Urinary bladder (tissue), 4 donors: ENCODE results near the gene ARHGAP42. TPM values are rescaled to one million over a fixed set of nuclear protein-coding genes. Genes with fewer than 3 reads are reported as not detected.

Experiments
- DNase-seq: peaks from one replicate; pipeline ENCODE4 v3.0.0-alpha.2; 2015; ENCODE audit errors: extremely low spot score
- H3K27ac ChIP-seq: one replicate; pipeline ENCODE4 v1.5.1; 2013; ENCODE audit warnings: low read depth, mild to moderate bottlenecking, moderate library complexity
- H3K36me3 ChIP-seq: one replicate; pipeline ENCODE4 v1.6.1; 2013; ENCODE audit warnings: mild to moderate bottlenecking, moderate library complexity; ENCODE audit not compliant: insufficient read depth
- H3K4me1 ChIP-seq: one replicate; pipeline ENCODE4 v1.6.1; 2013; ENCODE audit warnings: mild to moderate bottlenecking, moderate library complexity; ENCODE audit not compliant: insufficient read depth
- H3K4me3 ChIP-seq: one replicate; pipeline ENCODE4 v1.5.1; 2013; ENCODE audit warnings: low read depth, low read length
- WGBS: extraction: QIAGEN DNeasy Blood & Tissue Kit; methylation state at CpG from one replicate; pipeline ENCODE4 v1.1.7; 2013; 5-methylcytosine and 5-hydroxymethylcytosine counted together
- polyA plus RNA-seq: library from polyadenylated mRNA; stranded (reverse); fragments of 200-250 nt; gene quantifications from one replicate; pipeline ENCODE4 v1.2.3, GENCODE V29; 2013
- total RNA-seq: library from RNA; depleted of rRNA; stranded (reverse); fragments of >200 nt; gene quantifications from one replicate; pipeline ENCODE4 v1.2.3, GENCODE V29; 2014
- donor health status: healthy with polysubstance abuse.
- donor health status: healthy.

Gene ARHGAP42
- total and polyA plus RNA-seq, 2 donors, result 3.0 to 51.6 TPM

- DNase-seq, result peak; percentile 74
- no peaks in the 10 kb centered on the region for H3K36me3 ChIP-seq
- H3K4me3 ChIP-seq, result peak overlapping the region; percentile 83
- WGBS, result 1% methylated on average over 24 of the region's 24 CpGs
- H3K4me1 ChIP-seq, result no peaks in the 10 kb centered on the region
- H3K27ac ChIP-seq, result peak overlapping the region; percentile 80
Observed at GRCh38 chr11:100687630-100688395, 725 bp downstream of the ARHGAP42 start.

GRCh38 chr11:100689141-100689540 lies 2.1 kb downstream of the ARHGAP42 start:
- no peak overlapping the region for H3K4me3 ChIP-seq
- H3K4me1 ChIP-seq, result no peaks in the 10 kb centered on the region
- WGBS, result 62% methylated on average over 4 of the region's 4 CpGs
- H3K36me3 ChIP-seq, result no peaks in the 10 kb centered on the region
- no peak overlapping the region for H3K27ac ChIP-seq
- no peak for DNase-seq

- no peak for DNase-seq
- H3K4me1 ChIP-seq, result no peaks in the 10 kb centered on the region
- WGBS, result 73% methylated on average over 1 of the region's 1 CpG
- H3K27ac ChIP-seq, result no peak overlapping the region
- H3K4me3 ChIP-seq, result no peak overlapping the region
- no peaks in the 10 kb centered on the region for H3K36me3 ChIP-seq
Observed at GRCh38 chr11:100691896-100692653, 5.0 kb downstream of the ARHGAP42 start.

DNA sequence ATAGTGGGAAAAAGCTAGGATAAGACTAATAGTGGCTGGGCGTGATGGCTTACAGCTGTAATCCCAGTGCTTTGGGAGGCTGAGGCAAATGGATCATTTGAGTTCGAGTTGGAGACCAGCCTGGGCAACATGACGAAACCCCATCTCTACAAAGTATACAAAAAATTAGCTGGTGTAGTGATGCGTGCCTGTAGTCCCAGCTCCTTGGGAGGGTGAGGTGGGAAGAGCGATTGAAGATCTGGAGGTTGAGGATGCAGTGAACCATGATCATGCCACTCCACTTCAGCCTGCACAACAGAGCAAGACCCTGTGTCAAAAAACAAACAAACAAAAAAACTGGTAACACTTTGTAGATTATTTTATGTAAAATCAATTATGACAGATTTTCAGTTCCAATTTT lies 8.8 kb downstream of the ARHGAP42 start:
- no peaks in the 10 kb centered on the region for H3K4me1 ChIP-seq
- H3K27ac ChIP-seq, result no peak overlapping the region
- H3K36me3 ChIP-seq, result no peaks in the 10 kb centered on the region
- 95% methylated on average over 5 of the region's 5 CpGs for WGBS
- DNase-seq, result no peak
- no peak overlapping the region for H3K4me3 ChIP-seq

GRCh38 chr11:100703139-100703538 lies 16.1 kb downstream of the ARHGAP42 start:
- H3K4me3 ChIP-seq, result no peak overlapping the region
- no peak for DNase-seq
- no peak overlapping the region for H3K27ac ChIP-seq
- no peaks in the 10 kb centered on the region for H3K4me1 ChIP-seq
- H3K36me3 ChIP-seq, result no peaks in the 10 kb centered on the region
- 88% methylated on average over 2 of the region's 2 CpGs for WGBS

GRCh38 chr11:100703801-100704575 lies 16.9 kb downstream of the ARHGAP42 start:
- WGBS, result 78% methylated on average over 5 of the region's 5 CpGs
- Histone ChIP-seq H3K36me3 (no peaks in the 10 kb centered on the region), H3K27ac (no peak overlapping the region), H3K4me3 (no peak overlapping the region), H3K4me1 (no peaks in the 10 kb centered on the region)
- DNase-seq, result no peak

DNA sequence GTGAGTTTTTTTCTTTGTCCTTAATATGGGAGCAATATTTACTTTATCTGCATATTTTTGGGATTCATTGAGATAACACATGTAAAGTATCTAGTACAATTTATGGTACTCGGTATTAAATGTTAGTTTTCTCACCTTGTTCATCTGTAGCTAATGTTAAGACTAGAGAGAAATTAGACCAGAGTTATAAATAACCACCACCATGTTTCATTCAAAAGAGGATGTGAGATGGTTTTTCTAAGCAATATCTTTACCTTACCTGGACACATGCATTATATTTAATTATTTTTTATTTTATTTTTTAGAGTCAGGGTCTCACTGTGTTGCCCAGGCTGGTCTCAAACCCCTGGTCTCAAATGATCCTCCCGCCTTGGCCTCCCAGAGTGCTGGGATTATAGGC lies 18.4 kb downstream of the ARHGAP42 start:
- H3K27ac ChIP-seq, result no peak overlapping the region
- WGBS, result 83% methylated on average over 2 of the region's 2 CpGs
- no peaks in the 10 kb centered on the region for H3K36me3 ChIP-seq
- DNase-seq, result no peak
- no peaks in the 10 kb centered on the region for H3K4me1 ChIP-seq
- no peak overlapping the region for H3K4me3 ChIP-seq

GRCh38 chr11:100706179-100706578 lies 19.1 kb downstream of the ARHGAP42 start:
- Histone ChIP-seq H3K4me1 (no peaks in the 10 kb centered on the region), H3K27ac (no peak overlapping the region), H3K36me3 (no peaks in the 10 kb centered on the region), H3K4me3 (no peak overlapping the region)
- no peak for DNase-seq

DNA sequence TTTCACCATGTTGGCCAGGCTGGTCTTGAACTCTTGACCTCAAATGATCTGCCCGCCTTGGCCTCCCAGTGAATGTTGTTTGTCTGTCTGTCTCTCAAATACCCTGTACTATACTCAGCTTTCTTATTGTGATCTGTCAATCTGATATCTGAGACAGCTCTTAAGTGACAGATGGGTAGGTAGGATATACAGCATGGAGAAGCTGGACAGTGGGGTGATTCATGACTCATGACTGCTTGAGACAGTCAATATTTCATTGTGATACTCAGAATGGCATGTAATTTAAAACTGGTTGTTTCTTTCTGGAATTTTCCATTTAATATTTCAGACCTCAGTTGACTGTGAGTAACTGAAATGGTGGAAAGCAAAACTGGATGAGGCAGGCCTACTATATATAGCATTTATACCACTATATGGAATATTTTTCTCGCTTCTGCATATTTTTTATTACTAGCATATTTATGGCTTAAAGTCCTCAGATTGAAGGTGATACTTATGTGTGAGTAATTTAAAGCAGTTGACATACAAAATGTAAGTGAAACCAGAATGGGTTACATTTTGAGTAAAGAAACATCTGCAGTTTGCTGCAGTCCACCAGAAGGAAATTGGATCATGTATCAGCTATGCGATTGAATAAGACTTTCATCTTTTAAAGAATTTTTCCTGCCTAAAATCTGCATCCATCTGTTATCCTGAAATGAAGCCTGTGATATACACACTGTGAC lies 22.3 kb downstream of the ARHGAP42 start:
- no peak for DNase-seq
- Histone ChIP-seq H3K27ac (no peak overlapping the region), H3K4me3 (no peak overlapping the region), H3K36me3 (no peaks in the 10 kb centered on the region), H3K4me1 (no peaks in the 10 kb centered on the region)
- 72% methylated on average over 3 of the region's 3 CpGs for WGBS

DNA sequence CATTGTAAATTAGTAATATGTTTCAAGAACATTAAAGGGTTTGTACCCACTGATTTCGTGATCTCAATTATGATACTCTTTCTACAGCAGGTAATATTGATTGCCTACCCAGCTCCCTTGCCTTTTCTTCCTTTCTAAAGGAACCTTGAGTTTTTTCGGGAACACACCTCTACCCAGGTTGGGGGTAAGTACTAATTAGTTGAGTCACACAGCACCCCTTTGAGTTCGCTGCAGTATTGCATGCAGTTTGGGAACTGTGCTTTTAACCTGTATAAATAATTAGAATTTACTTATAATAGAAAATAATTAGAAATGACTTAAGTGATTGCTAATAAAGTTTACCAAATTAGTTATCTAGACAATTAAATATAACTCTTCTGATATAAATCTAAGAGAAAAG lies 24.9 kb downstream of the ARHGAP42 start:
- H3K36me3 ChIP-seq, result no peaks in the 10 kb centered on the region
- whole genome bisulfite sequencing, result 78% methylated on average over 3 of the region's 3 CpGs
- DNase-seq, result no peak
- no peaks in the 10 kb centered on the region for H3K4me1 ChIP-seq
- H3K4me3 ChIP-seq, result no peak overlapping the region
- no peak overlapping the region for H3K27ac ChIP-seq

- Histone ChIP-seq H3K4me3 (no peak overlapping the region), H3K27ac (no peak overlapping the region), H3K4me1 (no peaks in the 10 kb centered on the region), H3K36me3 (no peaks in the 10 kb centered on the region)
- 91% methylated on average over 3 of the region's 3 CpGs for WGBS
- DNase-seq, result no peak
Observed at GRCh38 chr11:100712583-100712982, 25.5 kb downstream of the ARHGAP42 start.

DNA sequence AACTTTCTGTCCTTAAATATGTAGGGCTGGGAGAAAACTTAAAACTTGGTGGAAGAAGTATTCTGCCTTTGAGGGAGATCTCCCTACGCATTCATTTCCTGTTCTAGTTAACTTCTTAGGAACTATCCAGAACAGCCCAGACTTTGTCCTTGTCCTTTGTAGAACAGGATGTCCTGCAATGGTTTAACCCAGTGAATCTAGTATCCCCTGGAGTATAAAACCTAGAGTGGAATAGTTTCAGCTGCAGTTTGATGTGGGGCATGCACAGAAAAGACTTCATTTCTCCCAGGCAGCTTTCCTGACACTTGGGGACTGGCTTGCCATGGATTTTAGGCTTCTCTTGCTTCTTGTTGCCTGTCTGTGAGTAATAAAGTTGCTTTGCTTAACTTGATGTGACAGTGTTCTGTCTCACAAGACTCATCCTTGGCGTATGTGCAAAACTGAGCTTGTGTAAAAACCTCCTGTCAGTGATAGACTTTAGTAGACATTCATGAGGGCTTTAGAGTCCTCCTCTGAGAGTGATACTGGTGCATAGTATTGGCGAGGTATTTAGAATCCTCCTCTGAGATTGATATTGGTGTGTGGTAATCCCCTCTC lies 28.2 kb downstream of the ARHGAP42 start:
- Histone ChIP-seq H3K4me3 (no peak overlapping the region), H3K27ac (no peak overlapping the region), H3K4me1 (no peaks in the 10 kb centered on the region), H3K36me3 (no peaks in the 10 kb centered on the region)
- no peak for DNase-seq
- WGBS, result 93% methylated on average over 3 of the region's 3 CpGs

DNA sequence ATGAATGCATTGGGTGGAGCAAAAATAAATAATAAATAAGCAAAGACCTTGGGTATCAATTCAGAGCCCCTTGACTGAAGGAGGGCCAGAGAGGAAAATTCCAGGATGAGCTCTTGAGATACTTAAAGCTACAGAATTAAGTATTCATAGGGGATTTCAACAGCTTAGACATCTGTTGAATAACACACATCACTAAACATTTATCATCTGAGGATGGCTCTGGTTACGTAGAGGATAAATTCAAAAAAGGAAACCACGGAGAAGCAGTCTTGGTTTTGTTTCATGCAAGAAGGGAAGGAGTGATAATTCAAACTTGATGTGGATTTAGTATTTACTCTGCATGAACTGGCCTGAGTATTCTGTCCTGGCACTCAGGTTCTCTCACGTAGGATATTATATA lies 29.8 kb downstream of the ARHGAP42 start:
- Histone ChIP-seq H3K36me3 (no peaks in the 10 kb centered on the region), H3K4me1 (no peaks in the 10 kb centered on the region), H3K27ac (no peak overlapping the region), H3K4me3 (no peak overlapping the region)
- WGBS, result 79% methylated on average over 3 of the region's 3 CpGs
- DNase-seq, result no peak
